Hepatocyte (in vitro differentiated cells): Measurements from ENCODE around the gene TRAF3. TPM values are rescaled to one million over a fixed set of nuclear protein-coding genes. Genes with fewer than 3 reads are reported as not detected.

ENCODE experiments used
- DNase-seq: peaks from one replicate; pipeline ENCODE4 v3.0.0-alpha.2; 2016; ENCODE audit warnings: low spot score
- H2AFZ ChIP-seq: fragments of 200-600 bp; sonication (generic); 2 replicates; pipeline ENCODE4 v1.6.0; 2016; ENCODE audit warnings: antibody characterized with exemption, mild to moderate bottlenecking
- H3K27ac ChIP-seq: fragments of 200-600 bp; sonication (generic); 2 replicates; pipeline ENCODE4 v1.5.1; 2016; ENCODE audit warnings: mild to moderate bottlenecking
- H3K27me3 ChIP-seq: fragments of 200-600 bp; sonication (generic); 2 replicates; pipeline ENCODE4 v1.6.1; 2016
- H3K36me3 ChIP-seq: fragments of 200-600 bp; sonication (generic); replicated peaks from 2 replicates; pipeline ENCODE4 v1.5.1; 2016; ENCODE audit warnings: low read depth; ENCODE audit not compliant: insufficient read depth
- H3K4me1 ChIP-seq: fragments of 200-600 bp; sonication (generic); 2 replicates; pipeline ENCODE4 v1.5.1; 2016; ENCODE audit warnings: mild to moderate bottlenecking, moderate library complexity; ENCODE audit not compliant: insufficient read depth
- H3K4me2 ChIP-seq: fragments of 200-600 bp; sonication (generic); 2 replicates; pipeline ENCODE4 v1.6.0; 2016
- H3K4me3 ChIP-seq: fragments of 200-600 bp; sonication (generic); 2 replicates; pipeline ENCODE4 v1.5.1; 2016; ENCODE audit warnings: mild to moderate bottlenecking
- H3K79me2 ChIP-seq: fragments of 200-600 bp; sonication (generic); 2 replicates; pipeline ENCODE4 v1.6.0; 2017; ENCODE audit warnings: mild to moderate bottlenecking
- H3K9me2 ChIP-seq: fragments of 200-600 bp; sonication (generic); replicated peaks from 2 replicates; pipeline ENCODE4 v1.6.0; 2017; ENCODE audit warnings: mild to moderate bottlenecking; ENCODE audit not compliant: insufficient read depth
- H3K9me3 ChIP-seq: fragments of 200-600 bp; sonication (generic); 2 replicates; pipeline ENCODE4 v1.5.1; 2016; ENCODE audit warnings: low read depth, mild to moderate bottlenecking
- H4K20me1 ChIP-seq: fragments of 200-600 bp; sonication (generic); 2 replicates; pipeline ENCODE4 v1.6.0; 2016; ENCODE audit warnings: mild to moderate bottlenecking; ENCODE audit not compliant: insufficient read depth, poor library complexity, severe bottlenecking
- CTCF ChIP-seq: fragments of 200-600 bp; sonication (generic); IDR thresholded peaks from 2 replicates; pipeline ENCODE4 v1.5.1; 2016; ENCODE audit warnings: antibody characterized with exemption, mild to moderate bottlenecking; ENCODE audit not compliant: poor library complexity
- EZH2 ChIP-seq: fragments of 200-600 bp; sonication (generic); IDR thresholded peaks from 2 replicates; pipeline ENCODE4 v1.6.1; 2016; ENCODE audit warnings: antibody characterized with exemption, mild to moderate bottlenecking, borderline replicate concordance
- EZH2phosphoT487 ChIP-seq: fragments of 200-600 bp; sonication (generic); IDR thresholded peaks from one replicate; pipeline ENCODE4 v1.6.1; 2018; ENCODE audit warnings: antibody characterized with exemption, mild to moderate bottlenecking, low read depth, moderate library complexity; ENCODE audit not compliant: unreplicated experiment, severe bottlenecking
- WGBS: methylation state at CpG from one replicate; pipeline ENCODE4 v1.1.6; 2016; ENCODE audit warnings: low lambda C conversion rate; ENCODE audit errors: missing lambda C conversion rate; 5-methylcytosine and 5-hydroxymethylcytosine counted together
- polyA plus RNA-seq: library from polyadenylated mRNA; unstranded; fragments of >200 nt; fragmentation: Nextera tagmentation; extraction: Ambion mirVana; gene quantifications from 2 replicates; pipeline ENCODE4 v1.2.1, GENCODE V29; 2016
- total RNA-seq: library from RNA; depleted of rRNA; stranded (reverse); fragments of >200 nt; gene quantifications from 2 replicates; pipeline ENCODE4 v1.2.3, GENCODE V29; 2014

TRAF3 gene
- total and polyA plus RNA-seq, 2 experiments from 2014 or later: 8.0 to 15.8 TPM

- H3K36me3 ChIP-seq: no peaks in the 10 kb centered on the region
- H3K79me2 ChIP-seq: no peaks in the 10 kb centered on the region
- TF ChIP-seq CTCF (no peak), EZH2 (no peak), EZH2phosphoT487 (no peak)
- no peak overlapping the region for H3K4me2 ChIP-seq
- no peak overlapping the region for H3K4me3 ChIP-seq
- no peaks in the 10 kb centered on the region for H4K20me1 ChIP-seq
- H3K27me3 ChIP-seq: no peaks in the 10 kb centered on the region
- H3K9me2 ChIP-seq: no peaks in the 10 kb centered on the region
- no peaks in the 10 kb centered on the region for H3K4me1 ChIP-seq
- no peaks in the 10 kb centered on the region for H3K9me3 ChIP-seq
- DNase-seq: no peak
- H2AFZ ChIP-seq: no peak overlapping the region
- no peak overlapping the region for H3K27ac ChIP-seq
- WGBS: 100% methylated on average over 7 of the region's 7 CpGs
Measured at GRCh38 chr14:102902086-102902485, 124.8 kb downstream of the TRAF3 start.

- no peaks in the 10 kb centered on the region for H3K36me3 ChIP-seq
- 89% methylated on average over 12 of the region's 12 CpGs for WGBS
- no peak overlapping the region for H3K27ac ChIP-seq
Measured at GRCh38 chr14:102902523-102903247, 125.4 kb downstream of the TRAF3 start.

GRCh38 chr14:102903248-102903888 lies 126.1 kb downstream of the TRAF3 start:
- DNase-seq: no peak
- no peaks in the 10 kb centered on the region for H3K4me1 ChIP-seq
- H3K9me2 ChIP-seq: no peaks in the 10 kb centered on the region
- no peaks in the 10 kb centered on the region for H3K27me3 ChIP-seq
- H3K36me3 ChIP-seq: no peaks in the 10 kb centered on the region
- no peaks in the 10 kb centered on the region for H4K20me1 ChIP-seq
- H2AFZ ChIP-seq: no peak overlapping the region
- no peak for TF ChIP-seq EZH2
- no peak for TF ChIP-seq CTCF
- no peak for TF ChIP-seq EZH2phosphoT487
- H3K79me2 ChIP-seq: no peaks in the 10 kb centered on the region
- H3K27ac ChIP-seq: no peak overlapping the region
- H3K4me2 ChIP-seq: no peak overlapping the region
- no peaks in the 10 kb centered on the region for H3K9me3 ChIP-seq
- H3K4me3 ChIP-seq: no peak overlapping the region
- WGBS: 97% methylated on average over 28 of the region's 29 CpGs

More at GRCh38 chr14:102902523-102903247, 125.4 kb downstream of the TRAF3 start:
- no peak for TF ChIP-seq EZH2phosphoT487
- TF ChIP-seq EZH2: no peak
- Histone ChIP-seq H3K4me2 (no peak overlapping the region), H3K9me2 (no peaks in the 10 kb centered on the region), H3K79me2 (no peaks in the 10 kb centered on the region), H3K4me3 (no peak overlapping the region), H3K27me3 (no peaks in the 10 kb centered on the region), H2AFZ (no peak overlapping the region), H3K9me3 (no peaks in the 10 kb centered on the region), H3K4me1 (no peaks in the 10 kb centered on the region), H4K20me1 (no peaks in the 10 kb centered on the region)
- DNase-seq: no peak

- no peaks in the 10 kb centered on the region for H3K9me2 ChIP-seq
- no peak overlapping the region for H3K4me3 ChIP-seq
- no peak overlapping the region for H3K4me2 ChIP-seq
- no peak for DNase-seq
- no peaks in the 10 kb centered on the region for H3K9me3 ChIP-seq
- no peaks in the 10 kb centered on the region for H4K20me1 ChIP-seq
- no peaks in the 10 kb centered on the region for H3K79me2 ChIP-seq
- no peak for TF ChIP-seq EZH2phosphoT487
- no peak for TF ChIP-seq CTCF
- TF ChIP-seq EZH2: no peak
- H3K4me1 ChIP-seq: no peaks in the 10 kb centered on the region
- no peaks in the 10 kb centered on the region for H3K27me3 ChIP-seq
- 94% methylated on average over 7 of the region's 7 CpGs for WGBS
- H2AFZ ChIP-seq: no peak overlapping the region
- H3K36me3 ChIP-seq: no peaks in the 10 kb centered on the region
- no peak overlapping the region for H3K27ac ChIP-seq
Measured at GRCh38 chr14:102903889-102904512, 126.8 kb downstream of the TRAF3 start.
